Measurements from ENCODE around the gene ELL. TPM values are rescaled to one million over a fixed set of nuclear protein-coding genes. Genes with fewer than 3 reads are reported as not detected.

The ELL gene
- total and polyA plus RNA-seq, 9 of the 15 experiments (the other 6 are each of a cell fraction or from before 2014, with no cell fraction given): 0.24 to 22.5 (median 4.1) TPM

GRCh38 chr19:18417250-18418028 is 104.4 kb downstream of the ELL start (continued):
- TF ChIP-seq, protein P1, sequence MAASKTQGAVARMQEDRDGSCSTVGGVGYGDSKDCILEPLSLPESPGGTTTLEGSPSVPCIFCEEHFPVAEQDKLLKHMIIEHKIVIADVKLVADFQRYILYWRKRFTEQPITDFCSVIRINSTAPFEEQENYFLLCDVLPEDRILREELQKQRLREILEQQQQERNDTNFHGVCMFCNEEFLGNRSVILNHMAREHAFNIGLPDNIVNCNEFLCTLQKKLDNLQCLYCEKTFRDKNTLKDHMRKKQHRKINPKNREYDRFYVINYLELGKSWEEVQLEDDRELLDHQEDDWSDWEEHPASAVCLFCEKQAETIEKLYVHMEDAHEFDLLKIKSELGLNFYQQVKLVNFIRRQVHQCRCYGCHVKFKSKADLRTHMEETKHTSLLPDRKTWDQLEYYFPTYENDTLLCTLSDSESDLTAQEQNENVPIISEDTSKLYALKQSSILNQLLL (CRISPR knock-in tag; IDR thresholded peaks at IDR 0.05; ENCODE audit: borderline replicate concordance): no peak
- TF ChIP-seq ZNF780A (CRISPR knock-in tag; IDR thresholded peaks at IDR 0.05): no peak
- TF ChIP-seq, protein P2, sequence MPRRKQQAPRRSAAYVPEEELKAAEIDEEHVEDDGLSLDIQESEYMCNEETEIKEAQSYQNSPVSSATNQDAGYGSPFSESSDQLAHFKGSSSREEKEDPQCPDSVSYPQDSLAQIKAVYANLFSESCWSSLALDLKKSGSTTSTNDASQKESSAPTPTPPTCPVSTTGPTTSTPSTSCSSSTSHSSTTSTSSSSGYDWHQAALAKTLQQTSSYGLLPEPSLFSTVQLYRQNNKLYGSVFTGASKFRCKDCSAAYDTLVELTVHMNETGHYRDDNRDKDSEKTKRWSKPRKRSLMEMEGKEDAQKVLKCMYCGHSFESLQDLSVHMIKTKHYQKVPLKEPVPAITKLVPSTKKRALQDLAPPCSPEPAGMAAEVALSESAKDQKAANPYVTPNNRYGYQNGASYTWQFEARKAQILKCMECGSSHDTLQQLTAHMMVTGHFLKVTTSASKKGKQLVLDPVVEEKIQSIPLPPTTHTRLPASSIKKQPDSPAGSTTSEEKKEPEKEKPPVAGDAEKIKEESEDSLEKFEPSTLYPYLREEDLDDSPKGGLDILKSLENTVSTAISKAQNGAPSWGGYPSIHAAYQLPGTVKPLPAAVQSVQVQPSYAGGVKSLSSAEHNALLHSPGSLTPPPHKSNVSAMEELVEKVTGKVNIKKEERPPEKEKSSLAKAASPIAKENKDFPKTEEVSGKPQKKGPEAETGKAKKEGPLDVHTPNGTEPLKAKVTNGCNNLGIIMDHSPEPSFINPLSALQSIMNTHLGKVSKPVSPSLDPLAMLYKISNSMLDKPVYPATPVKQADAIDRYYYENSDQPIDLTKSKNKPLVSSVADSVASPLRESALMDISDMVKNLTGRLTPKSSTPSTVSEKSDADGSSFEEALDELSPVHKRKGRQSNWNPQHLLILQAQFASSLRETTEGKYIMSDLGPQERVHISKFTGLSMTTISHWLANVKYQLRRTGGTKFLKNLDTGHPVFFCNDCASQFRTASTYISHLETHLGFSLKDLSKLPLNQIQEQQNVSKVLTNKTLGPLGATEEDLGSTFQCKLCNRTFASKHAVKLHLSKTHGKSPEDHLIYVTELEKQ (CRISPR knock-in tag; IDR thresholded peaks at IDR 0.05): peak; percentile 58; the same call in 1 of the 2 replicates
- TF ChIP-seq ZNF77 (CRISPR knock-in tag; IDR thresholded peaks at IDR 0.05): no peak
- no peak for TF ChIP-seq ZNF778 (CRISPR knock-in tag; IDR thresholded peaks at IDR 0.05)
- no peak for TF ChIP-seq SETDB1 (IDR thresholded peaks at IDR 0.05; ENCODE audit: low read length)
- no peak for TF ChIP-seq NONO (IDR thresholded peaks at IDR 0.05; ENCODE audit: low read depth in 2 of 2, low read length in 1 of 2)
- TF ChIP-seq PHB (CRISPR knock-in tag; IDR thresholded peaks at IDR 0.05): no peak; the same call in 1 of the 2 replicates
- no peak for TF ChIP-seq NCOA1 (IDR thresholded peaks at IDR 0.05; ENCODE audit: low read depth)
- TF ChIP-seq ZNF764 (CRISPR knock-in tag; IDR thresholded peaks at IDR 0.05; ENCODE audit: low read depth): no peak
- no peak for TF ChIP-seq TAF7 (tag; IDR thresholded peaks at IDR 0.05)
- TF ChIP-seq TEAD4 (IDR thresholded peaks at IDR 0.05; ENCODE audit: low read length): no peak
- no peak for TF ChIP-seq TEAD4 (CRISPR knock-in tag; IDR thresholded peaks at IDR 0.05; ENCODE audit: borderline replicate concordance)
- TF ChIP-seq ZNF212 (CRISPR knock-in tag; IDR thresholded peaks at IDR 0.05): 0 out of 2 replicates have a peak, but pooled peaks have one; percentile 57
- peak; percentile 12; the same call in 1 of the 2 replicates for TF ChIP-seq CTBP1 (IDR thresholded peaks at IDR 0.05; ENCODE audit: borderline replicate concordance)
- TF ChIP-seq MCM3 (IDR thresholded peaks at IDR 0.05): no peak
- TF ChIP-seq ZNF253 (CRISPR knock-in tag; conservative IDR thresholded peaks at IDR 0.05): no peak
- TF ChIP-seq BRD4 (IDR thresholded peaks at IDR 0.05): peak; percentile 94
- peak; percentile 79; the same call in 1 of the 2 replicates for TF ChIP-seq ADNP (tag; IDR thresholded peaks at IDR 0.05)
- TF ChIP-seq POLR2A (conservative IDR thresholded peaks at IDR 0.05): peak; percentile 50
- peak; percentile 17 for TF ChIP-seq CHD4 (IDR thresholded peaks at IDR 0.05; ENCODE audit: insufficient read depth, insufficient replicate concordance, low read depth, low read length, poor library complexity, severe bottlenecking)
- TF ChIP-seq MAFK (IDR thresholded peaks at IDR 0.05; ENCODE audit: low read length): no peak
- TF ChIP-seq SREBF1 (IDR thresholded peaks at IDR 0.05; ENCODE audit: borderline replicate concordance, low read depth, low read length): no peak
- TF ChIP-seq PPARD (CRISPR knock-in tag; IDR thresholded peaks at IDR 0.05): no peak
